ENCODE measurements around the gene HAUS3.
"Not testable (repeated sequence)": the region's sequence is repeated elsewhere in the genome, so short reads cannot be mapped to it uniquely, and the experiment has no call there.

Gene HAUS3

DNA sequence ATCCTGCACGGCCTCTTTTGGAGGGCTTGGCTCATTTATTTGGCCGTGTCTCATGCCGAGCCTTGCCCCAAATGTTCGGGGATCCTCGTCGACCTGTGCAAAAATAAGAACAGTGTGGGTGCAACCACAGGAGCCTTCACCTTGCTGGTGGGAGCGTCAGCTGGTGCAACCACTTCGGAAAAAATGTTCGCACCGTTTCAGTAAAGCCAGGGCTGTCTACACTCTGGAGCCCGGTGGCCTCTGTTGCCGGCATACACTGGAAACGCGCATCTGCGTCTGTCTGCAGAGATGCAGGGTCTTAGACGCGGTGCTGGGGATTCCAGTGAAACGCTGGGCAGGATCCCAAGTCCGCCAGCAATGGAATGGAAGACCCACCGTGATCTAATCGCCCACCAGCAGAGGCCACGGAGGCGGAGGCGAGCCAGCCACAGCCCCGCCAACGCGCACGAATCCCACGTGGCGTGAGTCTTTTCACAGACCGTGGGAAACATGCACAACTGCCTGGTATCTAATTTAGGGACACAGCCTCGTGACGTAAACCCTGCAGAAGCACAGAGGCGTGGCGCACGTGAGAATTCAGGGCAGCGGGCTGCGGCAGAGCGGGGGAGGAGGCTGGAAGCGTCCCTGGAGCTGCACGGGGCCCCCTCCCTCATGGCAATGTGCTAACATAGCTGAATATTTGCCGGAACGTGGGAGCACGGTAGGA lies 33.8 kb upstream of the HAUS3 start:
- no peak for DNase-seq

GRCh38 chr4:2275044-2275397 lies 33.1 kb upstream of the HAUS3 start:
- not testable (repeated sequence) for DNase-seq

- DNase-seq: no peak
These were observed 32.6 kb upstream of the HAUS3 start for GRCh38 chr4:2274320-2275043.

DNA sequence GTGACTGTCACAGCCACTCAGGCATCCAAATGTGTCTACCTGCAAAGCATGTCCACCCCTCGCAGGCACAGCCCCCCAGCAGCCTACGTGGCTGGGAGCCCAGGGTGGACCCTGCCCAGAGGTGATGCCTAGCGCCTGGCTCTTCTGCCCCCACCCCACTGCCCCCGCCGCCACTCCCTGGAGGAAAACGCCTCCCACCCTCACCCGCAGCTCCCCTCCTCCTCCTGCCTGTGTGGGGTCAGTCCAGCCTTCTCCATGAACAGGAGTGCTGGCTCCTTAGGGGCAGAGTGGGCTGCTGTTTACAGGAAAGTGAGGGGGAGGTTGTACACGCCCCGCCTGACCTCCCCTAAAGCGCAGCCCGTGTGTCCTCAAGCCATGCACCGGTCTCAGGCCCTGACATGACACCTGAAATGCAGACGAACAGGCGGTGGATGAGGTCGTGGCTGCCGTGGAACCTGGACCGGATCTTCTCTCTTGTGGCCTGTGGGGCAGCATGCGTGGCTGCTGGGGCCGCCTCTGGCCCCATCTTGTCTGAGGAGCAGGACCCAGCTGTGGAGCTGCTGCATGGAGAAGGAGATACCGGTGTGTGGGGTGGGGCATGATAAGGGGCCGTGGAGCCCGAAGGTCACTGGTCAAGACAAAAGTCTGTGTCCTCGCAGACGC lies 31.9 kb upstream of the HAUS3 start:
- no peak for DNase-seq

DNA sequence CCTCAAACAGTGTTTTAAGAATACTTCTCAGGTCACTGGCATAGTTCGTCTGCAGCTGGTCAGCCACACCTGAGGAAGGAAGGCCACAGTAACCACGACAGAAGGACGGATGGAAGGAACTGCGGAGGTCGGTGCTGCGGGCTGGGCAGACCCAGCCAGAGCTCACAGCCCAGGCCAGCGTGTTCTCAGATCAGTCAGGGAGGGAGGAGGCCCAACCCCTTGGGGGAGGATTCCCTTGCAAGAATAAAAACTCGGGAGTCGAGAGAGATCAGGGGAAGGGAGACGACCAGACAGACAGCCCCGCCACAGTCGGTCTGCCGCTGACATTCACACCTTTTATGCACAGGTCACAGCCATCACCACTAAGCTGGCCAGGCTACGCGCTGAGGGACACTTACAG lies 31.3 kb upstream of the HAUS3 start:
- no peak for DNase-seq

GRCh38 chr4:2272828-2273120 lies 30.9 kb upstream of the HAUS3 start:
- no peak for DNase-seq

- no peak for DNase-seq
These were observed 30.3 kb upstream of the HAUS3 start for GRCh38 chr4:2272026-2272827.

- no peak for DNase-seq
These were observed 29.5 kb upstream of the HAUS3 start for GRCh38 chr4:2271279-2272025.

- no peak for DNase-seq
These were observed 28.6 kb upstream of the HAUS3 start for GRCh38 chr4:2270341-2271165.

DNA sequence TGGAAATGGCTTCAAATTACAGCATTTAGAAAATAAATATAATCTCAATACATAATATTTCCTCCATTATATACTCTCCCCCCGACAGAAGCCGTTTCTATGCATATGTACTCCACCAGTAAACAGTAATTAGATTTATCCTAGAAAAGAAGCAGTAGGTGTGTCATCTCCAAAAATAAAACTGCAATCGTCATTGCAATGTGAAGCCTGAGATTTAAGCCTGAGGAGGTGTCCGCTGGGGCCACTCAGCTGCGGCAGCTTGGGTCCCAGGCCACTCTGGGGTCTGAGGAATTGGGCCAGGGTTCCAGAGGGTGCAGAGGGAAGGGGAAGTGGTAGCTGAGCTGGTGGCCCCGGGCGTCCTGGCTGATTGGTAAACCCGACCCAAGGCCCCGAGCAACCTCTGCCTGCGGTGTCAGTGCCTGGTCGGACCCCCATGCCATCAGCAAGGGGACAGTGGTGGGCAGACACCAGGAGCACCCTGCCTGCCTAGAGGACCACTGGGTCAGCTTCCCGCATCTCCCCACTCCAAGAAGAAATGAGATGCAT lies 27.8 kb upstream of the HAUS3 start:
- no peak for DNase-seq

DNA sequence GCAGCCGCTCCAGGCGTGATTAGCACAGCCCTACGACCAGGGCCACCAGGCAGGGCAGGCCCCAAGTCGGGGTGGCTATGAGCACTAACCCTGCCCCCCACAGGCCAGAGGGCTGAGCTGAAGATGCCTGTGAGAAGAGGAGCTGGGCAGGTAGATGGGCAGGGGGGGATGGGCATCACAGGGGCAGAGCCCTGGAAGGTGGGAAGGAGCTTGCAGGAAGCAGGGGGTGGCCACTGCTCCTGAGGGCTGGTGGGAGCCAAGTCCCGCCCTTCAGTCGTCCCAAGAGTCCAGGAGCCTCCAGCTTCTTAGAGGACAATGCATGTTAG lies 27.2 kb upstream of the HAUS3 start:
- no peak for DNase-seq

DNA sequence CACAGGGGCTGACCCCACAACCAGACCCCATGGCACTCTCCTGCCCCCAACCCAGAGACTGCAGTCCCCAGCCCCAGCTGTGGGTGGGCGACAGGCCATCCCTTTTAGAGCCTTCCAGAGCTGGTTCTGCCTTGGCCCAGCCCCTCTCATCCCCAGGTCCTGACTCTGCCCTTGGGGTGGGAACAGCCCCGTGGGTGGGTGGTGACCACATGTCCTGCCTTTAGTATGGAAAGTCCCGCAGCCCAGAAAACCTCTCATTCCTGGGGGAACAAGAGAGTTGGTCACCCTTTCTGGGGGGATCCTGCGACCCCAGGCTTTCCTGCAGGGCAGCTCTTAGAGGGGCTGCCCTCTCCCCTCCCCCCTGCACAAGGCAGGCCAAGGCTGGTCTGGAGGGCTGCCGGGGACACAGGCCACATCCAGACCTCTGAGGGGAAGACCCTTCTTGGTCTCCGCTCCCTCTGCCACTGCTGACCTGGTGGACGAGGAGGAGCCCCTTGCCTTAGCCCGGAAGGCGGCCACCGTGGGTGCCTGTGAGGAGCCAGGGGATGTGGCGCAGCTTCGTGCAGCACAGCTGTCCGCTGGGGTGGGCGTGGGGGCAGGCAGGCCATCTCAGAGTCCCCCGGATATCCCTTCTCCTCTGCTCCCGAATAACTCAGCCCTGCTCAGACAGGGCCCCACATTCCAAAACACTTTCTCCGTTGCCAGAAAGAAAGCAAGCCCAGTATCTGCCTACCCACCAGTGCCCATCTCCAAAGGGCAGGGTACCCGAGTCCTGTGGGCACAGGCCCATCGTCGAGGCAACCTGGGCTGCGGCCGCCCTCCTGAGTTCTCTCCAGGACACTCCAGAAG lies 26.7 kb upstream of the HAUS3 start:
- no peak for DNase-seq

DNA sequence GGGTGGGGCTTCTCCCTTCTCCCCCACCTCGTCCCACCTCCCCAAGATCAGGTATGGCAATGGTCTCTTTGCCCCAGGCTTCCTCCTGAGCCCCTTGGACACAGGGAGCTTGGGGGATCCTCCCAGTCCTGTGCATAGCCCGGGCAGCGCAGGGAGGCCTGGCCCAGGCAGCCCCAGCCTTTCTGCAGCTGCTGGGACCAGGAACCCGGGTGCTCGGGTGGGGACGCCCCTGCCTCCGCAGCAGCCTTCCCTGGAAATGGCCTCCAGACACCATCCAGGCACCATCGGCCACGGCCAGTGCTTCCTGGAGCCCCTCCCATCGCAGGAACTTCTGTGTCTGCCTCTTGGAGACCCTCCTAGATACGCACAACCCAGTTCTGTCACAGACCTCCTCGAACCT lies 25.9 kb upstream of the HAUS3 start:
- no peak for DNase-seq

DNA sequence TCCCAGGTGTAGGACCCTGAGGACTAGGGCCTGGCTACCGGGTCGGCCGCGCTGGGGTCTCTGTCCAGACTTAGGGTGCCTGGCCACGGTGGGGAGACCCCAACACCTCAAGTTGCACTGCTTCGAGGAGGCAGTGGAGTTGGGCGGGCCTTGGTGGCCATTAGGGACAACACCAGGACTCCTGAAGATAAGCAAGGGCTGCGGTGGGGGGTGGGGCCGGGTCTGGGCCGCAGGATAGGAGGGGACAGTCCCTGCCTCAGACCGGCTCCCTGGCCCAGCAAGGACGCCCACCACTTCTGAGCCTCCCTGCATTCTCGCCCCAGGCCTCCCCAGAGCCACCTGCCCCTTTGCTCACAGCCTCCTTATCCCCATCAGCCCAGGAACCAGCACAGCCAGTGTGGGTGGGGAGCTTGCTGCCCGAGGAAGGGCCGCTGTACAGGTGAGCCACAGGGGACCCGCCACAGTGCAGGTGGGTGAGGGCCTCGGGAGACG lies 25.4 kb upstream of the HAUS3 start:
- no peak for DNase-seq

DNA sequence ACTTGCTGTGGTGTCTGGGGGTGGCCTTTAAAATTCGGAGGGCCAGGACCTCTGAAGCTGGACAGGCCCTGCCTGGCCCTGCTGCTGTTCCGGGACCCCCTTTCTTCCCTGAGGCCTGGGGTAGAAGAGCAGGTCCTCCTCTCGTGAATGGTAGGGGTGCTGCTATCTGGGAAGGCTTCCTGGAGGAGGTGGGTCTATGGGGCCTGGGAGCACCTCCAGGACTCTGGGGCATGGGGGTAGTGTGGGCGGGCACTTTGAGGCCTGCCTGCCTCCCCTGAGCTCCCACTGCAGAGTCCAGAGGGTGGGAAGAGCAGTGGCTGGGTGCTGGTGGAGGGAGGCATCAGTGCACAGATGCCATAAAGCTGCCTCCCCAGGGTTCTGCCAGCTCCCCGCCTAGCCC lies 24.9 kb upstream of the HAUS3 start:
- no peak for DNase-seq

- DNase-seq: no peak
These were observed 24.3 kb upstream of the HAUS3 start for GRCh38 chr4:2266181-2266580.

GRCh38 chr4:2265113-2266110 lies 23.5 kb upstream of the HAUS3 start:
- no peak for DNase-seq

DNA sequence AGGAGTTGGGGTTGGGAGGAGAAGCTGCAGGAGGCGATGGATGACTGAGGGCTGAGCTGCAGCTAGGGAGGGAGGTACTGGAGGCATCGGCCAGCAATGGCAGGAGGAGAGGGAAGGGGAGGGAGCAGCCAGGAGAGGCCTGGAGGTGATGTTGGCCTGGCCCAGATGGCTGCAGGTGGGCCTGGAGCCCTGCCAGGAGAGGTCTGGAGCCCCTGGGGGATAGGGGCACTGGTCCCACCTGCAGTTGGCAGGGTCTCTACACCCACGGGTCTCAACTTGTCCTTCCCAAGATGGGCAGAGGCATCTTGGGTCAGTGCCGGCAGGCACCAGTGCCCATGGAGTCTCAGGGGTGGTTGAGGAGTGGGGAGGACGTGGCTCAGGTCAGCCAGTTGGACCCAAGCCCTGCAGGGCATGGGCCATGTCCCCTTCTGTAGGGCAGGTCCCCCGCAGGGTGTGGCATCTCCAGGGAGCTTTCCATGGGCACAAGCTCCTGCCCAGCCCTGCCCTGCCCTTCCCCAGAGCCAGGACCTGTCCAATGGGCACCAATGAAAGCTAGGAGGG lies 22.6 kb upstream of the HAUS3 start:
- no peak for DNase-seq

DNA sequence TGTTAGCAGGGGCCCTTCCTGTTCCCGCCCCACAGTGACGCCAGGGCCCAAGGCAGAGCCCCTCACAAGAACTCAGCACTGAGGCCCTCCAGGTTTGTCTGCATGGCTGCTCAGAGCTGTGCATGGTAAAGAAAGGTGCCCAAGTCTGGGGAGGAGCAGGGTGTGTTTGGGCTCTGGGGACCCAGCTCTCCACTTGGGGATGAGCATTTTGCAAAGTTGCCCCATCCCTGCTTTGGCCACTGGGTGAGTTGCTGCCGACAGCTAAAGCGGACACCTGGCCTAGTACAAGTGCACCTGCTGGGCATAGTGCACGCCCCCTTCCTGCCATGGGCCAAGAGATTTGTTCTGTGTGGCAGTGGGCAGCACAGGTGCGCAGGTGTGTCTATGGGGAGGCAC lies 22.0 kb upstream of the HAUS3 start:
- no peak for DNase-seq
